Measurements from ENCODE around the gene IL11.
"Not testable (repeated sequence)": the region's sequence is repeated elsewhere in the genome, so short reads cannot be mapped to it uniquely, and the experiment has no call there.

The IL11 gene

GRCh38 chr19:55370305-55370988 lies at the start of gene IL11:
TSS of gene IL11 (minus strand) at chr19:55370463. CDS start at chr19:55370310, 153 bp downstream.
- intact Hi-C loops (cut with DNase I) = no loop called here
- DNase-seq = no peak

GRCh38 chr19:55419624-55420236 lies 49.5 kb upstream of the IL11 start:
- intact Hi-C loops (cut with DNase I) = no loop called here
- DNase-seq = peak in 20 of 42 donors; percentile 32 to 76 (median 54)

GRCh38 chr19:55419103-55419502 lies 48.8 kb upstream of the IL11 start:
- intact Hi-C loops (cut with DNase I) = no loop called here
- peak in 1 of 42 donors; percentile 39 for DNase-seq

GRCh38 chr19:55418185-55418584 lies 47.9 kb upstream of the IL11 start:
- intact Hi-C loops (cut with DNase I) = no loop called here
- peak in 41 of 42 donors; percentile 39 to 89 (median 70) for DNase-seq

GRCh38 chr19:55410168-55410567 lies 39.9 kb upstream of the IL11 start:
- no peak for DNase-seq
- intact Hi-C loops (cut with DNase I) = no loop called here

- intact Hi-C loops (cut with DNase I); DNase-seq: not testable (repeated sequence)
Observed at GRCh38 chr19:55409179-55409578, 38.9 kb upstream of the IL11 start.

- intact Hi-C loops (cut with DNase I) = no loop called here
- no peak for DNase-seq
Observed at GRCh38 chr19:55408533-55408872, 38.2 kb upstream of the IL11 start.

GRCh38 chr19:55407800-55408532 lies 37.7 kb upstream of the IL11 start:
- intact Hi-C loops (cut with DNase I) = no loop called here
- peak; percentile 97 to 100 (median 99) for DNase-seq

GRCh38 chr19:55407550-55407799 lies 37.2 kb upstream of the IL11 start, which contains the start of gene UBE2S:
TSS of gene UBE2S (minus strand) at chr19:55407788. CDS start at chr19:55407589, 199 bp downstream.
- intact Hi-C loops (cut with DNase I); DNase-seq: not testable (repeated sequence)

GRCh38 chr19:55406826-55407549 lies 36.7 kb upstream of the IL11 start:
- intact Hi-C loops (cut with DNase I) = no loop called here

GRCh38 chr19:55406091-55406825 lies 36.0 kb upstream of the IL11 start:
- intact Hi-C loops (cut with DNase I) = no loop called here
- DNase-seq = no peak

More at GRCh38 chr19:55406826-55407549, 36.7 kb upstream of the IL11 start:
- peak in 6 of 42 donors; percentile 22 to 41 (median 35) for DNase-seq

- intact Hi-C loops (cut with DNase I) = no loop called here
- DNase-seq = no peak
Observed at GRCh38 chr19:55405638-55406037, 35.4 kb upstream of the IL11 start.

- intact Hi-C loops (cut with DNase I) = no loop called here
- no peak for DNase-seq
Observed at GRCh38 chr19:55402509-55402908, 32.2 kb upstream of the IL11 start.

- DNase-seq; intact Hi-C loops (cut with DNase I): not testable (repeated sequence)
Observed at GRCh38 chr19:55401390-55401789, 31.1 kb upstream of the IL11 start.

GRCh38 chr19:55400281-55401087 lies 30.2 kb upstream of the IL11 start:
- intact Hi-C loops (cut with DNase I) = no loop called here
- no peak for DNase-seq

GRCh38 chr19:55398200-55398925 lies 28.1 kb upstream of the IL11 start:
- DNase-seq = no peak
- intact Hi-C loops (cut with DNase I) = no loop called here

All from head of caudate nucleus (tissue), 42 donors.